H1 (cell line): ENCODE measurements around the gene CTAGE1. TPM values are rescaled to one million over a fixed set of nuclear protein-coding genes. Genes with fewer than 3 reads are reported as not detected.

Experiments used
- CTCF ChIA-PET: fragments of 300-600 bp; sonication (Branson Sonifier 250); formaldehyde crosslinking; loops from one replicate; lab custom pipeline; 2021; ENCODE audit not compliant: partially characterized antibody; lab: Charles Lee
- POLR2A ChIA-PET: fragments of 300-600 bp; sonication (Branson Sonifier 250); formaldehyde crosslinking; loops from one replicate; lab custom pipeline; 2021; ENCODE audit warnings: inconsistent platforms; ENCODE audit not compliant: partially characterized antibody; lab: Charles Lee
- DNase-seq, 2 experiments: peaks; one replicate each; pipeline versions ENCODE4 v3.0.0 to v3.0.0-alpha.2; 2010 to 2022; ENCODE audit warnings: low spot score in 2 of 2, low read depth in 1 of 2, mixed read lengths in 1 of 2
- FAIRE-seq: peaks from 2 replicates; lab custom pipeline; 2011; peaks lifted over from hg19 to GRCh38; lab: Jason Lieb, UNC
- H2AFZ ChIP-seq: 2 replicates; pipeline ENCODE4 v1.8.1; 2012; ENCODE audit warnings: low read length, inconsistent platforms
- H2AK5ac ChIP-seq: 2 replicates; pipeline ENCODE4 v1.6.1; 2013; ENCODE audit warnings: low read depth, low read length
- H2BK120ac ChIP-seq: replicated peaks from 2 replicates; pipeline ENCODE3; 2013; ENCODE audit warnings: low read depth, low read length, inconsistent platforms
- H2BK12ac ChIP-seq: 2 replicates; pipeline ENCODE4 v1.6.1; 2013; ENCODE audit warnings: low read depth, low read length
- H2BK15ac ChIP-seq: 2 replicates; pipeline ENCODE4 v1.6.1; 2013; ENCODE audit warnings: low read length
- H2BK20ac ChIP-seq: 2 replicates; pipeline ENCODE4 v1.6.1; 2013; ENCODE audit warnings: low read length
- H2BK5ac ChIP-seq: 2 replicates; pipeline ENCODE4 v1.6.1; 2013; ENCODE audit warnings: low read depth, low read length
- H3K14ac ChIP-seq: 2 replicates; pipeline ENCODE4 v1.6.1; 2013; ENCODE audit warnings: inconsistent platforms; ENCODE audit not compliant: insufficient read length
- H3K18ac ChIP-seq: 2 replicates; pipeline ENCODE4 v1.6.1; 2013; ENCODE audit warnings: low read length; ENCODE audit errors: extremely low read depth
- H3K23ac ChIP-seq: 2 replicates; pipeline ENCODE4 v1.6.1; 2013; ENCODE audit warnings: inconsistent platforms; ENCODE audit not compliant: insufficient read length
- H3K23me2 ChIP-seq: 2 replicates; pipeline ENCODE4 v1.6.1; 2013; ENCODE audit warnings: low read depth, low read length
- H3K27ac ChIP-seq: 2 replicates; pipeline ENCODE4 v1.6.1; 2011; ENCODE audit warnings: low read depth, low read length, inconsistent platforms
- H3K27me3 ChIP-seq, 4 experiments: replicated peaks in 1 of 4; 1 replicate in 1 of 4; 2 replicates in 3 of 4; pipeline versions ENCODE4 v1.6.1 to v1.8.1; 2011 to 2013; ENCODE audit warnings: low read length in 3 of 4, mild to moderate bottlenecking in 3 of 4, inconsistent platforms in 2 of 4, mixed read lengths in 2 of 4, moderate library complexity in 1 of 4; ENCODE audit not compliant: control insufficient read depth in 3 of 4, insufficient read depth in 3 of 4; ENCODE audit errors: extremely low read depth in 1 of 4
- H3K36me3 ChIP-seq, 4 experiments: 2 replicates each; pipeline versions ENCODE4 v1.6.1 to v1.8.1; 2011 to 2013; ENCODE audit warnings: mild to moderate bottlenecking in 4 of 4, low read length in 3 of 4, moderate library complexity in 2 of 4, control low read depth in 1 of 4, inconsistent platforms in 1 of 4; ENCODE audit not compliant: insufficient read depth in 4 of 4, control insufficient read depth in 2 of 4
- H3K4ac ChIP-seq: replicated peaks from 2 replicates; pipeline ENCODE3; 2013; ENCODE audit warnings: low read length, low read depth, mixed read lengths, inconsistent platforms; ENCODE audit not compliant: insufficient read length
- H3K4me1 ChIP-seq, 4 experiments: replicated peaks in 1 of 4; 1 replicate in 1 of 4; 2 replicates in 3 of 4; pipeline versions ENCODE4 v1.6.1 to v1.8.1; 2011 to 2013; ENCODE audit warnings: low read length in 3 of 4, inconsistent platforms in 2 of 4, mixed read lengths in 1 of 4; ENCODE audit not compliant: insufficient read depth in 4 of 4, control insufficient read depth in 3 of 4
- H3K4me2 ChIP-seq, 2 experiments: 2 replicates each; pipeline versions ENCODE4 v1.6.1 to v1.8.1; 2011 to 2013; ENCODE audit warnings: low read depth in 2 of 2, low read length in 2 of 2, control low read depth in 1 of 2, inconsistent platforms in 1 of 2, mild to moderate bottlenecking in 1 of 2; ENCODE audit not compliant: insufficient read depth in 1 of 2
- H3K4me3 ChIP-seq, 4 experiments: fragments of 200-600, 300-600 bp in 1 of 4; sonication (generic), shearing (Covaris generic), sonication (Bioruptor Twin) in 1 of 4; 2 replicates each; pipeline versions ENCODE4 v1.5.1 to v1.8.1; 2011 to 2016; ENCODE audit warnings: low read length in 4 of 4, low read depth in 3 of 4, control low read depth in 2 of 4, inconsistent platforms in 2 of 4, mild to moderate bottlenecking in 2 of 4, mixed read lengths in 1 of 4, moderate library complexity in 1 of 4; ENCODE audit not compliant: insufficient read depth in 2 of 4; ENCODE audit errors: extremely low read depth in 1 of 4
- H3K56ac ChIP-seq: replicated peaks from 2 replicates; pipeline ENCODE3; 2013; ENCODE audit warnings: low read depth, mild to moderate bottlenecking, mixed read lengths, low read length, inconsistent platforms; ENCODE audit not compliant: insufficient read length
- H3K79me1 ChIP-seq: 2 replicates; pipeline ENCODE4 v1.6.1; 2013; ENCODE audit warnings: low read depth, low read length, control low read depth
- H3K79me2 ChIP-seq, 2 experiments: 2 replicates each; pipeline versions ENCODE4 v1.6.1 to v1.8.1; 2012 to 2013; ENCODE audit warnings: low read length in 2 of 2, mild to moderate bottlenecking in 2 of 2, inconsistent platforms in 1 of 2; ENCODE audit not compliant: insufficient read depth in 2 of 2, control insufficient read depth in 1 of 2
- H3K9ac ChIP-seq, 4 experiments: replicated peaks in 1 of 4; 1 replicate in 1 of 4; 2 replicates in 3 of 4; pipeline versions ENCODE4 v1.6.1 to v1.8.1; 2011 to 2013; ENCODE audit warnings: low read depth in 3 of 4, low read length in 3 of 4, control low read depth in 2 of 4, mild to moderate bottlenecking in 2 of 4, moderate library complexity in 2 of 4, inconsistent platforms in 1 of 4; ENCODE audit errors: extremely low read depth in 1 of 4
- H3K9me3 ChIP-seq, 2 experiments: 2 replicates each; pipeline versions ENCODE4 v1.6.1 to v1.8.1; 2012 to 2013; ENCODE audit warnings: mild to moderate bottlenecking in 2 of 2, moderate library complexity in 2 of 2, control low read depth in 1 of 2, inconsistent platforms in 1 of 2, low read depth in 1 of 2, low read length in 1 of 2, mixed read lengths in 1 of 2; ENCODE audit not compliant: insufficient read depth in 2 of 2
- H4K20me1 ChIP-seq, 2 experiments: replicated peaks in 1 of 2; 2 replicates each; pipeline versions ENCODE3 to v1.8.1; 2011 to 2013; ENCODE audit warnings: inconsistent platforms in 2 of 2, low read length in 2 of 2, mild to moderate bottlenecking in 1 of 2; ENCODE audit not compliant: insufficient read depth in 2 of 2, control insufficient read depth in 1 of 2
- H4K5ac ChIP-seq: 2 replicates; pipeline ENCODE4 v1.6.1; 2013; ENCODE audit warnings: low read length, low read depth, mixed read lengths, inconsistent platforms; ENCODE audit not compliant: insufficient read length
- H4K8ac ChIP-seq: 2 replicates; pipeline ENCODE4 v1.8.0; 2013; ENCODE audit warnings: mild to moderate bottlenecking, moderate library complexity, low read length, inconsistent platforms; ENCODE audit not compliant: insufficient read depth; ENCODE audit errors: extremely low read depth
- H4K91ac ChIP-seq: replicated peaks from 2 replicates; pipeline ENCODE3; 2013; ENCODE audit warnings: low read length, mixed read lengths, inconsistent platforms; ENCODE audit not compliant: insufficient read length
- BACH1 ChIP-seq: IDR thresholded peaks from 2 replicates; pipeline ENCODE4 v1.6.1; 2012; ENCODE audit warnings: low read length, improper control_type of control experiment
- CTCF ChIP-seq, 3 experiments: IDR thresholded peaks; 1 replicate in 2 of 3; 2 replicates in 1 of 3; pipeline versions ENCODE4 v1.5.1 to v1.6.1; 2011; ENCODE audit warnings: low read length in 3 of 3, mild to moderate bottlenecking in 3 of 3, inconsistent platforms in 2 of 3, low read depth in 1 of 3, moderate library complexity in 1 of 3; ENCODE audit not compliant: insufficient read depth in 1 of 3; ENCODE audit errors: control extremely low read depth in 1 of 3
- JUND ChIP-seq: IDR thresholded peaks from 2 replicates; pipeline ENCODE4 v1.6.1; 2011; ENCODE audit warnings: mild to moderate bottlenecking, improper control_type of control experiment, low read length
- KDM1A ChIP-seq: fragments of 200-600, 300-600 bp; sonication (generic); IDR thresholded peaks from 2 replicates; pipeline ENCODE4 v1.7.1; 2016; ENCODE audit warnings: mild to moderate bottlenecking, low read length, borderline replicate concordance
- MAX ChIP-seq: IDR thresholded peaks from 2 replicates; pipeline ENCODE4 v1.6.1; 2012; ENCODE audit warnings: inconsistent platforms
- NANOG ChIP-seq: IDR thresholded peaks from 2 replicates; pipeline ENCODE4 v1.6.1; 2011; ENCODE audit warnings: low read length, low read depth, mild to moderate bottlenecking, inconsistent platforms; ENCODE audit not compliant: insufficient read depth, poor library complexity, severe bottlenecking
- POLR2AphosphoS5 ChIP-seq: IDR thresholded peaks from 2 replicates; pipeline ENCODE4 v1.6.1; 2011; ENCODE audit warnings: low read depth, low read length
- POU5F1 ChIP-seq: IDR thresholded peaks from 2 replicates; pipeline ENCODE4 v1.6.1; 2011; ENCODE audit warnings: low read depth, mild to moderate bottlenecking, low read length, moderate library complexity
- RBBP5 ChIP-seq: IDR thresholded peaks from 2 replicates; pipeline ENCODE4 v1.7.1; 2012; ENCODE audit warnings: low read depth, mild to moderate bottlenecking, inconsistent platforms, low read length, moderate library complexity, borderline replicate concordance
- TAF7 ChIP-seq: optimal IDR thresholded peaks from 2 replicates; pipeline ENCODE3; 2011; ENCODE audit warnings: low read depth, mild to moderate bottlenecking, inconsistent platforms, low read length, moderate library complexity, borderline replicate concordance
- TEAD4 ChIP-seq: IDR thresholded peaks from 2 replicates; pipeline ENCODE4 v1.6.1; 2012; ENCODE audit warnings: low read depth, low read length, inconsistent platforms, mixed read lengths
- YY1 ChIP-seq: IDR thresholded peaks from 2 replicates; pipeline ENCODE4 v1.6.1; 2011; ENCODE audit warnings: low read depth, mild to moderate bottlenecking, low read length
- whole genome bisulfite sequencing, 2 experiments: shearing (Covaris generic) in 1 of 2; methylation state at CpG; one replicate each; pipeline versions ENCODE4 v1.1.6 to v1.1.7; 2013 to 2015; ENCODE audit warnings: low lambda C conversion rate in 2 of 2, mixed read lengths in 2 of 2, inconsistent platforms in 1 of 2, low coverage in 1 of 2, missing lambda C conversion rate in 1 of 2; ENCODE audit not compliant: insufficient replicate concordance in 2 of 2, insufficient coverage in 1 of 2, insufficient read length in 1 of 2; ENCODE audit errors: extremely low coverage in 1 of 2, missing lambda C conversion rate in 1 of 2; 5-methylcytosine and 5-hydroxymethylcytosine counted together
- polyA plus RNA-seq, 7 experiments: library from polyadenylated mRNA; depleted of rRNA in 3 of 7; stranded (reverse) in 5 of 7; unstranded in 2 of 7; fragments of >200 nt in 5 of 7; fragments of 200-250 nt in 2 of 7; gene quantifications; 1 replicate in 5 of 7; 2 replicates in 1 of 7; 4 replicates in 1 of 7; pipeline versions ENCODE4 v1.2.1 to v1.2.3, GENCODE V29; 2011 to 2013; ENCODE audit warnings: missing spikeins in 2 of 7, mixed read lengths in 2 of 7
- total RNA-seq: library from RNA; stranded (reverse); fragmentation: NEBNext Ultra II Directional; extraction: Animal tissue kit (Norgen Biotek cat#: 25700); gene quantifications from 2 replicates; pipeline ENCODE4 v1.2.1, GENCODE V29; 2021

Gene CTAGE1
- total and polyA plus RNA-seq, 2 of the 8 experiments (the other 6 are each of a cell fraction or from before 2014, with no cell fraction given) = not detected

GRCh38 chr18:22399949-22400348 is 17.8 kb downstream of the CTAGE1 start:
- no peak overlapping the region for H2AFZ ChIP-seq
- TF ChIP-seq RBBP5 (no peak), TAF7 (no peak), YY1 (no peak), POU5F1 (no peak), CTCF (IDR thresholded peaks at IDR 0.05; ENCODE audit: control extremely low read depth in 1 of 3, insufficient read depth in 1 of 3, low read depth in 1 of 3, low read length in 3 of 3) (peak in 1 of 3 experiments; percentile 1; a peak in 1 of 4 replicates), JUND (no peak), NANOG (no peak), MAX (no peak), BACH1 (no peak), POLR2AphosphoS5 (no peak), TEAD4 (no peak), KDM1A (no peak)

More at GRCh38 chr18:22399949-22400348, 17.8 kb downstream of the CTAGE1 start:
- no peak for FAIRE-seq
- Histone ChIP-seq H3K27me3 (no peaks in the 10 kb centered on the region), H3K23me2 (no peaks in the 10 kb centered on the region), H3K23ac (no peak overlapping the region), H3K18ac (no peak overlapping the region), H2BK15ac (no peak overlapping the region), H3K14ac (no peak overlapping the region), H2BK5ac (no peak overlapping the region), H2BK20ac (no peak overlapping the region), H4K91ac (no peak overlapping the region), H3K4me1 (peaks cover 0 to 5% (median 1%) of the 10 kb centered on the region in 4 experiments; a peak in 1 of 7 replicates), H2BK12ac (no peak overlapping the region), H3K56ac (no peak overlapping the region), H3K9me3 (peaks cover 1 to 3% of the 10 kb centered on the region in 2 experiments; a peak in 1 of 4 replicates), H2AK5ac (no peak overlapping the region), H3K79me1 (no peaks in the 10 kb centered on the region), H3K4me2 (no peak overlapping the region), H4K8ac (no peak overlapping the region), H4K5ac (no peak overlapping the region), H3K27ac (no peak overlapping the region), H4K20me1 (no peaks in the 10 kb centered on the region), H2BK120ac (no peak overlapping the region), H3K9ac (no peak overlapping the region), H3K36me3 (no peaks in the 10 kb centered on the region), H3K79me2 (no peaks in the 10 kb centered on the region), H3K4ac (no peak overlapping the region), H3K4me3 (no peak overlapping the region)
- 64% methylated on average over 3 of the region's 3 CpGs; no CpG with 5 or more reads in 1 of the 2 experiments for WGBS, 2 experiments
- ChIA-PET CTCF (interaction anchor here (0.9 to 1.3 kb wide), 3 partner anchors 23 to 440 kb away, joined by 3 read pairs; no protein-coding TSS in a partner anchor), POLR2A (no interaction called here)
- no peak for DNase-seq
